ENCODE measurements around the gene LEMD2. TPM values are rescaled to one million over a fixed set of nuclear protein-coding genes. Genes with fewer than 3 reads are reported as not detected.

Gene LEMD2
- total RNA-seq, 1 experiment from 2014 or later: 43.9 TPM

GRCh38 chr6:33787954-33788693, 806 bp downstream of the LEMD2 start:
- TF ChIP-seq EZH2phosphoT487 (IDR thresholded peaks at IDR 0.05; ENCODE audit: borderline replicate concordance): no peak
- no peak for TF ChIP-seq EZH2 (IDR thresholded peaks at IDR 0.05)
- TF ChIP-seq SIN3A (IDR thresholded peaks at IDR 0.05; ENCODE audit: low read depth): peak; percentile 41; the same call in 1 of the 2 replicates
- TF ChIP-seq RAD21 (IDR thresholded peaks at IDR 0.05; ENCODE audit: low read depth): no peak
- TF ChIP-seq POLR2A (IDR thresholded peaks at IDR 0.05; ENCODE audit: borderline replicate concordance, extremely low read depth, insufficient read depth, insufficient read length): peak; percentile 43
- TF ChIP-seq YY1 (IDR thresholded peaks at IDR 0.05; ENCODE audit: extremely low read depth, insufficient replicate concordance, low read depth, low read length): no peak
- TF ChIP-seq ZNF274 (IDR thresholded peaks at IDR 0.05; ENCODE audit: low read depth, low read length): no peak
- TF ChIP-seq SP1 (IDR thresholded peaks at IDR 0.05; ENCODE audit: low read depth): 0 out of 2 replicates have a peak, but pooled peaks have one; percentile 13
- TF ChIP-seq ELF1 (IDR thresholded peaks at IDR 0.05; ENCODE audit: borderline replicate concordance, low read depth): no peak; the same call in 1 of the 2 replicates
- TF ChIP-seq CTCF (IDR thresholded peaks at IDR 0.05 in 2 of 3, conservative IDR thresholded peaks at IDR 0.05 in 1 of 3; ENCODE audit: borderline replicate concordance in 1 of 3, insufficient read depth in 1 of 3, low read depth in 2 of 3, low read length in 2 of 3): no peak
- 0 out of 2 replicates have a peak, but pooled peaks have one; percentile 9 for TF ChIP-seq JUND (IDR thresholded peaks at IDR 0.05)
- no peak for TF ChIP-seq ZBTB33 (IDR thresholded peaks at IDR 0.05; ENCODE audit: extremely low read depth, insufficient replicate concordance, low read length)
- peak; percentile 59 for TF ChIP-seq POLR2AphosphoS5 (IDR thresholded peaks at IDR 0.05; ENCODE audit: low read depth, low read length)
- no peak for TF ChIP-seq ATF3 (IDR thresholded peaks at IDR 0.05)
- TF ChIP-seq MAX (IDR thresholded peaks at IDR 0.05): peak; percentile 35; the same call in 1 of the 2 replicates
- TF ChIP-seq EGR1 (IDR thresholded peaks at IDR 0.05; ENCODE audit: low read depth): no peak
- BruUV-seq (replicated peaks): no TSS peak
- H3K9me3 ChIP-seq (ENCODE audit: control insufficient read depth in 1 of 2, insufficient read depth in 1 of 2, low read depth in 1 of 2, low read length in 2 of 2): no peaks in the 10 kb centered on the region
- H2AFZ ChIP-seq (ENCODE audit: low read depth, low read length, poor library complexity, severe bottlenecking): no peak overlapping the region
- DNase-seq (ENCODE audit: low read depth, low spot score) (peak; percentile 23), ATAC-seq (peak; percentile 79)
- peak overlapping the region; percentile 84 for H3K9ac ChIP-seq (ENCODE audit: low read length)
- peaks cover 5% of the 10 kb centered on the region; the same call in 1 of the 2 replicates for H3K9me2 ChIP-seq (ENCODE audit: insufficient read depth)
- peaks cover 7 to 22% of the 10 kb centered on the region in 2 experiments; a peak in 3 of 4 replicates for H3K4me1 ChIP-seq (ENCODE audit: control insufficient read depth in 1 of 2, insufficient read depth in 2 of 2, low read length in 2 of 2)
- POLR2A ChIA-PET: interaction anchor here (0.6 kb wide), 1 partner anchor 255 kb away, joined by 3 read pairs; no protein-coding TSS in a partner anchor
- peaks cover 27% of the 10 kb centered on the region for H3K79me2 ChIP-seq (ENCODE audit: insufficient read depth, low read length)
- CTCF ChIA-PET: interaction anchor here (1.1 to 1.7 kb wide), 3 partner anchors 19 to 267 kb away, joined by 3 to 4 read pairs (median 3); no protein-coding TSS in a partner anchor
- peaks cover 3 to 11% of the 10 kb centered on the region in 2 experiments; a peak in 2 of 4 replicates for H3K36me3 ChIP-seq (ENCODE audit: control insufficient read depth in 1 of 2, insufficient read depth in 2 of 2, low read length in 2 of 2)
- RAD21 ChIA-PET (ENCODE audit: low non-redundant PET in 1 of 2, low total read pairs in 2 of 2, uncharacterized antibody in 2 of 2, unreplicated experiment in 2 of 2): no interaction called here
- intact Hi-C loops (cut with micrococcal nuclease): no loop called here
- peak overlapping the region; percentile 91 for H3K27ac ChIP-seq (ENCODE audit: low read depth, low read length)
- peak overlapping the region; percentile 56 to 86 for H3K4me3 ChIP-seq (replicated peaks in 1 of 2; ENCODE audit: low read depth in 1 of 2, low read length in 2 of 2)
- peak overlapping the region; percentile 72 for H3K4me2 ChIP-seq (ENCODE audit: low read length)
- H3K27me3 ChIP-seq (ENCODE audit: insufficient read depth, low read length): peaks cover 2% of the 10 kb centered on the region; the same call in 1 of the 2 replicates
- H4K20me1 ChIP-seq (ENCODE audit: insufficient read depth): no peaks in the 10 kb centered on the region
